HAP-1 (cell line): ENCODE data around the gene MRPS34.

Experiments
- DNase-seq, 2 experiments: peaks; one replicate each; pipeline ENCODE4 v3.0.0-alpha.2; 2016 to 2020; ENCODE audit warnings: low spot score in 2 of 2
- H3K27me3 ChIP-seq: fragments of 250-450 bp; sonication (Bioruptor Pico); 2 replicates; pipeline ENCODE4 v1.5.1; 2020; ENCODE audit warnings: low read depth, mild to moderate bottlenecking, moderate library complexity
- H3K36me3 ChIP-seq: fragments of 250-450 bp; sonication (Bioruptor Pico); replicated peaks from 2 replicates; pipeline ENCODE4 v1.5.1; 2020; ENCODE audit warnings: mild to moderate bottlenecking
- H3K4me1 ChIP-seq: fragments of 250-450 bp; sonication (Bioruptor Pico); 2 replicates; pipeline ENCODE4 v1.5.1; 2020; ENCODE audit warnings: mild to moderate bottlenecking
- H3K4me3 ChIP-seq: fragments of 250-450 bp; sonication (Bioruptor Pico); 2 replicates; pipeline ENCODE4 v1.5.1; 2020; ENCODE audit warnings: mild to moderate bottlenecking, moderate library complexity
- H3K9me3 ChIP-seq: fragments of 250-450 bp; sonication (Bioruptor Pico); 2 replicates; pipeline ENCODE4 v1.5.1; 2020; ENCODE audit warnings: mild to moderate bottlenecking, moderate library complexity
- in situ Hi-C: fragments of 300-500 bp; cut with MboI; formaldehyde crosslinking; loops from 3 replicates; pipeline ENCODE4 v1.14.3; 2020; ENCODE audit warnings: low sequenced_read_pairs, inconsistent platforms, mixed read lengths

The MRPS34 gene

DNA sequence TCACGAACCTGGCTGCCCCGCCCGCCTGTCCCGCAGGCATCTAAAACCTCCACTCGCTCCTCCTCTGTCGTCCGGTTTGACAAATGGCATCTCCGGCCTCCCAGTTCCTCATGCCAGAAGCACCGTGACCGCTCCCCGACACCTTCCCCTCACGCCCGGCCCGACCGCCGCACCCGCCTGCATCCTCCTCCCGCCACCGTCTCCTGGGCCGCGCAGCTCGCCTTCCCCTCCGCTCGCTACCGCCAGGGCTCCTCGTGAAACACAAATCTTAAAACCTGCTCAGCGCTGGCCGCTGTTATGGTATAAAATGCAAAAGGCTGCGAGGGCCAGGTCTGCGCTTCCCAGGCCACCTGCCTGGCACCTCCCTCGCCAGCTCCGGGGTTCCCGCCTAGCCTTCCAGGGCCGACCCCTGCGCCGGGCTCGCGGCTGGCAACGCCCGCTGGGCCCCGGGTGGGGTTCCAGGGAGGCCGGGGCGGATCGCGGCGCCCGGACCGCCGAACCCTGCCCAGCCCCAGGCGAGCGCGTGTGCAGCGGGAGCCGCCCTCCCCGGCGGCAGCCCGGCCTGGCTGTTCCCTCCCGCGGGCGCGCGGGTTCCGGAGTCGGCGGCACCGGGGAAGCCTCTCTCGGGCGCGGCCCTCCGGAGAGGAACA, 8.9 kb upstream of the MRPS34 start:
- in situ Hi-C loops: no loop called here
- Histone ChIP-seq H3K4me1 (no peaks in the 10 kb centered on the region), H3K9me3 (no peaks in the 10 kb centered on the region), H3K36me3 (peaks cover 14% of the 10 kb centered on the region), H3K4me3 (peak overlapping the region; percentile 76), H3K27me3 (no peaks in the 10 kb centered on the region)
- DNase-seq: no peak

DNA sequence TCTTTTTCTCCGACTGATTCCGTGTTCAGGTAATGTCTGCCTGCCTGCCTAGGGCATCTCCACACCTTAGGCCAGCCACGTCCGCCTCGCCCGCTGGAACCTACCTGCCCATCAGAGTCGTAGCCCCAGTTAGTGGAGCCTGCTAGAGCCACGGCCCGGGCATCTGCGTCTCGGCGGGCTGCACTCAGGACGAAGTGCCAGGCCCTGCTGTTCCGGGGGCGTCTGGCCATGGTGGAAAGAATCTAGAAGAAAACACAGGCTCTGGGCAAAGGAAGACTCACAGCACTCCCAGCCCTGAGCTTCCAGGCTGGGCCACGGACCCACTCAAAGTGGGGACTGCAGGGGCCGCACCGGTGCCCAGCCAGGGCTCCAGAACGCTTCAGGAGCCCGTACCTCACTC, 8.3 kb upstream of the MRPS34 start:
- Histone ChIP-seq H3K4me3 (peak overlapping the region; percentile 76), H3K36me3 (peaks cover 14% of the 10 kb centered on the region), H3K27me3 (no peaks in the 10 kb centered on the region), H3K9me3 (no peaks in the 10 kb centered on the region), H3K4me1 (no peaks in the 10 kb centered on the region)
- no peak for DNase-seq
- in situ Hi-C loops: no loop called here

DNA sequence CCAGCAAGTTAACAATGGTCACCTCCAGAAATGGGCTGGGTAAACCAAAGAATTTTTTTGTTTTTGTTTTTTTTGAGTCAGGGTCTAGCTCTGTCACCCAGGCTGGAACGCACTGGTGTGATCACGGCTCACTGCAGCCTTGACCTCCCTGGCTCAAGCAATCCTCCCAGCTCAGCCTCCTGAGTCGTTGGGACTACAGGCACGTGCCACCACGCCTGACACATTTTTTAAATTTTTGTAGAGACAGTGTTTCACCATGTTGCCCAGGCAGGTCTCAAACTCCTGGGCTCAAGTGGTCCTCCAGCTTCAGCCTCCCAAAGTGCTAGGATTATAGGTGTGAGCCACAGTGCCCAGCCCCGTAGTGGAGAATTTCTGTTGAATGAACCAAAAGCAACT, 7.7 kb upstream of the MRPS34 start:
- H3K36me3 ChIP-seq: peaks cover 17% of the 10 kb centered on the region
- in situ Hi-C loops: no loop called here
- H3K27me3 ChIP-seq: no peaks in the 10 kb centered on the region
- no peaks in the 10 kb centered on the region for H3K9me3 ChIP-seq
- H3K4me1 ChIP-seq: no peaks in the 10 kb centered on the region
- no peak overlapping the region for H3K4me3 ChIP-seq
- no peak for DNase-seq

DNA sequence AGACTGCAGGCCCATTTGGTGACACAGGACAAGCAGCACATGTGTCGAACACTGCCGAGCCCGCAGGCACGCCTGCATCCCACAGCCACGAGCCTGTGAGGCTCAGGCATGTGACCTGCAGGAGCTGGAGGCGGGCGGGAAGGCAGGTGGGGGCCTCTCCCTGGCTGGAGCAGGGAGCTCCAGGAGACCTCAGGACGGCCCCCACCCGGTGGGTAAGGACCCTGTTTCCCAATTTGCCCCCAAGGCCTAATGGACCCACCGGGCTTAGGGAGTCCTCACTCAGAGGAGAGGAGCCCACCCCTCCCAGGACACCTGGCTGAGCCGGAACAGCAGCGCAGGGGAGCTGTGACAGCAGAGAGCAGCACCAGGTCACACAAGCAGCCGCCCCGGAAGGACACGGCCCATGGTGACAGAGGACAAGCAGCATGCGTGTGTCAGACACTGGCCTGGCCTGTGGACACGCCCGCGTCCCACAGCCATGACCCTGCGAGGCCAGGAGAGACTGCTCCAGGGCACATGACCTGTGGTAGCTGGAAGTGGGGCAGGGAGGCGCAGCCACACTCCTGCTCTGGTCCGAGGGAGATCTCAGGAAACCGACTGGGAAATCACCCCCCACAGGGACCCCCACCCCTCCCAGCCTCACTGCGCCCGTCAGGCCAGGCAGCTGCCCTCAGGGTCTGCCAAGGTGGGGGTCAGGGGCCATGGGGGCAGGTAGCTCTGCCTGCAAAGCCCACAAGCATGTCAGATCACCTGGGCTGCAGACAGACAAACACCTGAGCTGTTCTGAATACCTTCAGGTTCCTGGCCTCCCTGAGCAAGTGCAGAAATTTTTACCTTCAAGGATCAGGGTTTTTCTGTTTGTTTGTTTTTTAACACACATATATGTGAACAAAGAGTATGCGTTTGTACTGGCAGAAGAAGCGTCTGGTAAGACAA, 7.1 kb upstream of the MRPS34 start:
- H3K27me3 ChIP-seq: no peaks in the 10 kb centered on the region
- in situ Hi-C loops: no loop called here
- H3K4me1 ChIP-seq: no peaks in the 10 kb centered on the region
- H3K9me3 ChIP-seq: no peaks in the 10 kb centered on the region
- DNase-seq: no peak
- H3K36me3 ChIP-seq: peaks cover 23% of the 10 kb centered on the region
- no peak overlapping the region for H3K4me3 ChIP-seq

DNA sequence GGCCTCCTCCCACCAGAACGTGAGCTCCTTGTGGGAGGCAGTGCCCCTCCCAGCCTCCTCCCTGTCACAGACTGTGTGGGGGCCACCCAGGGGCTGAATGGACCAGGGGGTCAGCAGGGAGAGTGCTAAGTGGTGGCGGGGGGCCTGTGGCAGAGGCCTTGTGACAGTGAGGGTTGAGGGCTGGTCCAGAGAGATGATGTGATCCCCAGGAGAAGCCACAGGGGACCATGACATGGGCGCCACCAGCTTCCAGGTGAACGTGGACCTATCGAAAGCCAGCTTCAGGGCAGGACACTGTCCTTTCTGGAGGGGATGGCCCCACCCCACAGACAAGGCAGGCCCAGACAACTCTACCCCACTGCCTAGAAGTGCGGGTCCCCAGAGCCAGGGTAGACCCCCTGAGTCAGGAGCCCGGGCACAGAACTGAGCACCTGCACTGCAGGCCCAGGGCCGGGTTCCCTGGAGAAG, 6.3 kb upstream of the MRPS34 start:
- H3K9me3 ChIP-seq: no peaks in the 10 kb centered on the region
- in situ Hi-C loops: no loop called here
- peaks cover 23% of the 10 kb centered on the region for H3K36me3 ChIP-seq
- peaks cover 2% of the 10 kb centered on the region; the same call in 1 of the 2 replicates for H3K4me1 ChIP-seq
- no peak for DNase-seq
- no peak overlapping the region for H3K4me3 ChIP-seq
- H3K27me3 ChIP-seq: no peaks in the 10 kb centered on the region

DNA sequence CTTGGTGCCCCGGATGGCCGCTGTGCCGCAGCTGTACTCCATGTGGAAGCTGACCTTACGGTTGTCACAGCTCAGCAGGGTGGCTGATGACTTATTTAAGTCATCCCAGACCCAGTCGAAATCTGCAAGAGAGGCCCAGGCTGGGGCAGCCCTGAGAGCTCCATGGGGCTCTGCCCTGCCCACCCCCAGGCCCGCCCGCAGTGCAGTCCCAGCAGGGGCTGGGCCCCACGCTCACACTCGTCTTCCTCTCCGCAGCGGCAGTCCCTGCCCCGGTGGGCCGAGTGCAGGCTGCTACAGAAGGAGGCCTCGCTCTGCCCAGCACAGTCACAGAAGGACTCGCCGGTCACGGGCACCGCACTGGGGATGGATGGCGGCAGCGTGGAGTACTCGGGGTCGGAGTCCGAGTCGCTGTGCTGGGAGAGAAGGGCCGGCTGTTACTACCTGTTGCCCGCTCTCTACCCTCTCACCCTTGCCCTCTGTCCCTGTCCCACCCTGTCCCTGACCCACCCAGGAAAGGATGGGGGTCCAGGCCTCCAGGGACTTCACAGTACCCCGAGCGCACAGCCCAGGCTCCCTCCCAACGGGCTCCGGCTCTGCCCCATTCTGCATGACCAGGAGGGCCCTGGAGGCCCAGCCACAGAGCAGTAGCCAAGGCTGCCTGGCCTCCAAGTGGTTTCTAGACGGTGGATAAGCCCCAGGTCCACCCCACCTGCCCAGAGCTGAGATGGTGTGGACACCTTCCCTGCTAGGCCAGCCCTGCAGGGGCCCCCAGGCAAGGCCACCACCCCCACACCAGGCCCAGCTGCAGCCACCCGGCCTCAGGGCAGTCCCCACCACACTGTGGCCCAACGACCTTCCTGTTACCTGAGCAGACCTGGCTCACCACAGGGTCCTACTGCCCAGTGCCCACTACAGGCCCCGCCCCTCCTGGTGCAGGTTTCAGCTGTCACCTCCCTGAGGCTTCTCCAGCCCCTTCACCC, 5.6 kb upstream of the MRPS34 start:
- in situ Hi-C loops: no loop called here
- peaks cover 3% of the 10 kb centered on the region; the same call in 1 of the 2 replicates for H3K4me1 ChIP-seq
- no peaks in the 10 kb centered on the region for H3K9me3 ChIP-seq
- no peak for DNase-seq
- H3K4me3 ChIP-seq: no peak overlapping the region
- peaks cover 21% of the 10 kb centered on the region for H3K36me3 ChIP-seq
- H3K27me3 ChIP-seq: no peaks in the 10 kb centered on the region

DNA sequence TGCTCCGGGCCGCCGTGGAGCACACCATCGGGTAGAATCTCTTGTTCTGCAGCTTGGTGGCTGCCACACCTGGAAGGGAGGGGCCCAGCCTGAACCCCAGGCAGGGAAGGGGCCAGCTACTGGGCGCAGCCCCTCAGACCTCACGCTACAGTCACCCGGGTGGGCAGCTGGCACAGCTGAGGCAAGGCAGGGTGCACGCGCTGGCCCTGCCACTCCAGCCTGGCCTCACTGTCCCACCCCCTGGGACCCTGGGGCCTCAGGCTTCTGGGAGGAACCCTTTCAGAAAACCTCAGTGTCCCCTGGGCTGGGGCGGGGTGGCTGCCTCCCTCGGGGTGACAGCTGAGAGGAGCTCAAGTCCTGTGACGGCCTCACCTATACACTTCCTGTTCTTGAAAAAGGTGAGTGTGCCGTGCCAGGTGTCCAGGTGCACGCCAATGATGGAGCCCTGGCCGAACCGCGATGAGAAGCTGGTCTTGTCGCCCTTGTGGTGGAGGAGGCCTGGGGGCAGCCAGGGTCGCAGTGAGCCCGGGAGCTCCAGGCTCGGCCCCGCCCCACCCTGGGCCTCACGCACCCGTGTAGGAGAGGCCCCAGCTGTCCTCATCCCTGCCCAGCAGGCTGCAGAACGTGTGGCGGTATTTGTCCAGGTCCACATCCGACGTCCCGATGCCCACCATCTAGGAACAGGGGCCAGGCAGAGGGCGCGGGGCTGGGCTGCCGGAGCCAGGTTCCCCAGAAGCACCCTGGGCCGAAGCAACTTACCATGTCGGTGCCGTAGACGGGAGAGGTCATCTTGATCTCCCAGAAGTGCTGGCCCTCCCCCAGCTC, 4.7 kb upstream of the MRPS34 start:
- peaks cover 24% of the 10 kb centered on the region for H3K36me3 ChIP-seq
- H3K9me3 ChIP-seq: no peaks in the 10 kb centered on the region
- no peaks in the 10 kb centered on the region for H3K27me3 ChIP-seq
- peaks cover 3% of the 10 kb centered on the region; the same call in 1 of the 2 replicates for H3K4me1 ChIP-seq
- DNase-seq: no peak
- in situ Hi-C loops: no loop called here
- H3K4me3 ChIP-seq: no peak overlapping the region

DNA sequence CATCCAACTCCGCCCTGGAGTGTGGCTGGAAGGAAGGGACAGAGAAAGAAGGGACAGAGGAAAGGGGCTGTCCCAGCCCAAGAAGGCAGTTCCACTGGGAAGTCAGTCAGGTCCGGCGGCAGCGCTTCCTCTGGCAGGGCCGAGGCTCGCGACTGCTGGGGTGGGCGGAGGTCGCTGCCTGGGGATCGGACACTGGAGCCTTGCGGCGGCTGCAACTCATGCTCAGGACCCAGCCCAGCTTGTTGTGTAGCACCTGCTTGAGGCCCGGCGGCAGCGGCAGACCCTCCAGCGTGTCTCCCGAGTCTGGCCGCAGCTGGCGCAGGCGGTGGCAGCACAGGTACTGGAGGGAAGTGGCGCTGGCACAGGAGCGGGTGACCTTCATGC, 4.0 kb upstream of the MRPS34 start:
- H3K27me3 ChIP-seq: no peaks in the 10 kb centered on the region
- peaks cover 3% of the 10 kb centered on the region; the same call in 1 of the 2 replicates for H3K4me1 ChIP-seq
- H3K9me3 ChIP-seq: no peaks in the 10 kb centered on the region
- H3K36me3 ChIP-seq: peaks cover 30% of the 10 kb centered on the region
- H3K4me3 ChIP-seq: no peak overlapping the region
- in situ Hi-C loops: no loop called here
- no peak for DNase-seq

DNA sequence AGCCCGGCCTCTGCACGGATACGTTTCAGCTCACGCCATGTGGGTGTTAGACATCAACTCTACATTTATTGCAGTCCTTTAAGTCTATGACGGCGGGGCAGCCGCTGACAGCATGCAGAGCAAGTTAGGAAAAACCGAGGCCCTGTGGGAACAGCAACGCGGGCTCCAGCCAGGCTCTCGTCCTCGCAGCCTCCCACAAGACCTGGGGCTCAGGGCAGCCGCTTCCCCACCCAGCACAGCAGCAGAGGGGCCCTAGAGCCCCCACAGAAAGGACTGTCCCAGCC, 3.7 kb upstream of the MRPS34 start:
- Histone ChIP-seq H3K4me1 (peaks cover 3% of the 10 kb centered on the region; the same call in 1 of the 2 replicates), H3K36me3 (peaks cover 33% of the 10 kb centered on the region), H3K27me3 (no peaks in the 10 kb centered on the region), H3K9me3 (no peaks in the 10 kb centered on the region), H3K4me3 (no peak overlapping the region)
- no peak for DNase-seq
- in situ Hi-C loops: no loop called here

DNA sequence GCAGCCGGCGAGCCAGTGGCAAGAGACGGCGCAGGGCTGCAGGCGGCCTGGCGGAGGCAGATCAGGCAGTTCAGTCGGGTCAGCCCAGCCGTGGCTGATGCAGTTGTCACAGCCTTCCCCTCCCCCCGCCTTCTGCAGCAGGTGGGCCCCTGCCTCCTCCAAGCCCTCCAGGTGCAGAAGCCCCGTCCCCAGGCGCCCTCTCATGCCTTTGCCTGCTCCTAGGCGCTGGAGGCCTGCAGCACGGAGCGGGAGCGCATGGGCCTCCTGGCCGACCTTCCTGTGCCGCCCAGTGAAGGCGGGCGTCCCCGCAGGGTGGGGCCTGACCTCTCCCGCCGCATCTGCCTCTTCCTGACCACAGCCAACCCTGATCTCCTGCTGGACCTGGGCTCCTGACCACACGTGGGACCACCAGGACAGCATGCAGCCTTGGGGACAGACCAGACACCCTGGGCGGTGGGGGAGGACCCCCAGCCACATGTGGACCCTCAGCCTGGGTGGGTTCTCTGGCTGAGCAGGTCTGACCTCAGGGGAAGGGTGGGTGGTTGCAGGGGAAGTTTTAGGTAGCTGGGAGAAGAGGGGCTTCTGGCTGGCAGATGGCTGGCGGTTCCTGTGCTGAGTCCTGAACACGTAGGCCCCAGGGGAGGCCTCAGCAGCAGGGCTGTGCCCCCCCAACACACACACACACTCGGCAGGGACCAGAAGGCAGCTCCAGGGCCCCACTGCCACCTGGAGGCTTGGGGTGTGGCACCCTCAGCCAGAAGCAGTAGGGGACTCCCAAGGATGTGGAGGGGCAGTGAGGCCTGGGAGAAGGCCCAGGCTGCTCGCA, 3.1 kb upstream of the MRPS34 start:
- Histone ChIP-seq H3K27me3 (no peaks in the 10 kb centered on the region), H3K36me3 (peaks cover 33% of the 10 kb centered on the region), H3K9me3 (no peaks in the 10 kb centered on the region), H3K4me3 (no peak overlapping the region), H3K4me1 (peaks cover 3% of the 10 kb centered on the region; the same call in 1 of the 2 replicates)
- in situ Hi-C loops: no loop called here
- no peak for DNase-seq

DNA sequence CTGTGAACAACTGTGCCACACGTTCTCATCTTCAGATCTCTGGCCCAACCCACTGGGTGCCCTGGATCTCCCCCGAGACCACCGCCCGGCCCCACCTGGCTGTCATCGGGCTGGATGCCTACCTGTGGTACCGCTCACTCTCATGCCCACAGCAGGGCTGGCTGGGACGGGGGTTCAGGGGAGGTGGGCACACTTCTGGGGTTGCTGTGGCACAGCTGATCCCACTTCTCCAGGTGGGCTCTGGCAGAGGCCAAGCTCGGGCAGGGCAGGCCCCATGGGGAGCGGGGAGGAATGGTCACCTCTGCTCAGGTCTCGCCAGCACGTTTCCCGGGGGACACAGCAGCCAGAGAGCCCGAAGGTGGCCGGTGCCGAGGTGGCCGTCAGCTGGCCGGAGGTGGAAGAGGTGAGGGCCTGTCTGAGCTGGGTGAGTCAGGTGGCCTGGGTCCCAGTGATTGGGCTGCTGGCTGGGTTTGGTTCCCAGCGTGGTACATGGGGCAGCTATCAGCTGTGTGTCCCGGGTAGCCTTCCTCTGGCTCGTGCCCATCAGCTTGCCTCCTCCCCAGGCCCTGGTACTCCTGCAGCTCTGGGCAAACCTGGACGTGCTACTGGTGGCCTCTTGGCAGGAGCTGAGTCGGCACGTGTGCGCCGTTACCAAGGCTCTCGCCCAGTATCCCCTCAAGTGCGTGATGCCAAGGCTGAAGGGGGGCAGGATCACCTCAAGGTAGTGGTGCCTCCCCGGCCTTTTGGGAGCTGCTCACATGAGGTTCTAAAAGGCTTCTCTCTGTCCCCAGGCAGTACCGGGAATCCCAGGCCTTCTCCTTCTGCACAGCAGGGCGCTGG, 2.3 kb upstream of the MRPS34 start:
- in situ Hi-C loops: no loop called here
- no peak for DNase-seq
- peaks cover 6% of the 10 kb centered on the region; the same call in 1 of the 2 replicates for H3K4me1 ChIP-seq

More for the DNA sequence above, 2.3 kb upstream of the MRPS34 start:
- Histone ChIP-seq H3K27me3 (no peaks in the 10 kb centered on the region), H3K9me3 (no peaks in the 10 kb centered on the region), H3K4me3 (no peak overlapping the region), H3K36me3 (peaks cover 39% of the 10 kb centered on the region)
